Endometrial microvascular endothelial cells (primary cell): ENCODE results near the gene DYNC1H1. TPM values are rescaled to one million over a fixed set of nuclear protein-coding genes. Genes with fewer than 3 reads are reported as not detected.

Experiments used
- in situ Hi-C: cut with HindIII; loops from 2 replicates; pipeline ENCODE4 v1.10.0; 2017; ENCODE audit warnings: low sequenced_read_pairs, low pct_unique_long_range_greater_than_20kb; ENCODE audit errors: inconsistent ontology term
- total RNA-seq: library from RNA; depleted of rRNA; stranded (reverse); fragments of >200 nt; gene quantifications from one replicate; pipeline ENCODE4 v1.2.3, GENCODE V29; 2015; ENCODE audit errors: inconsistent ontology term

DYNC1H1 gene
- total RNA-seq, 1 donor from 2014 or later, result 435 TPM

DNA sequence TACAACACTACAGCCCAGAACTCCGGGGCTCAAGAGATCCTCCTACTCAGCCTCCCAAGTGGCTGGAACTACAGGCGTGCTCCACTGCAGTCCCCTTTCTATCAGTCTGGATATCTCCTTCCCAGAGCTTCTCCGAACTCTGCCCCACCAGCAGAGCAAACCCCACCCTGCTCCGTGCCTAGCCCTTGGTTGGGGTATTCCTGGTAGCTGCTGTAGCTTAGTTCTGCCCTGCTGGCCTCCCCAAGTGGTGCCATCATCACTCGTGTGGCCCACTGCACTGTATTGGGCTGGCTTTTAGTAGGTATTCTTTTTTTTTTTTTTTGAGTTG, 113.0 kb downstream of the DYNC1H1 start:
- in situ Hi-C loops, result loop anchor here (25.0 kb wide), 1 partner anchor 235 kb away; the partner anchor contains the start of genes MOK and ZNF839

DNA sequence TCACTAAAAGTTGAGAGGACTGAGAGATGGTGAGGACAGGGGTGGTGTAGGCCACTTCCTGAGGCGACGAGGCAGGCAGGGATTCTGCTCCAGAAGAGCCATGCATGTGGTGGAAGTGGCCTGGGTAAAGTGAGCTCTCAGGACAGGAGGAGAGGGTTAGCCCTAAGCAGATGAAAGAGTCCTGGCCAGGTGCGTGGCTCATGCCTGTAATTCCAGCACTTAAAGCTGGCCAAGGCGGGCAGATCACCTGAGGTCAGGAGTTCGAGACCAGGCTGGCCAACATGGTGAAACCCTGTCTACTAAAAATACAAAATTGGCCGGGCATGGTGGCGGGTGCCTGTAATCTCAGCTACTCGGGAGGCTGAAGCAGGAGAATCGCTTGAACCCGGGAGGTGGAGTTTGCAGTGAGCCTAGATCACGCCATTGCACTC, 114.0 kb downstream of the DYNC1H1 start:
- in situ Hi-C loops, result loop anchor here (25.0 kb wide), 1 partner anchor 234 kb away; the partner anchor contains the start of genes MOK and ZNF839

DNA sequence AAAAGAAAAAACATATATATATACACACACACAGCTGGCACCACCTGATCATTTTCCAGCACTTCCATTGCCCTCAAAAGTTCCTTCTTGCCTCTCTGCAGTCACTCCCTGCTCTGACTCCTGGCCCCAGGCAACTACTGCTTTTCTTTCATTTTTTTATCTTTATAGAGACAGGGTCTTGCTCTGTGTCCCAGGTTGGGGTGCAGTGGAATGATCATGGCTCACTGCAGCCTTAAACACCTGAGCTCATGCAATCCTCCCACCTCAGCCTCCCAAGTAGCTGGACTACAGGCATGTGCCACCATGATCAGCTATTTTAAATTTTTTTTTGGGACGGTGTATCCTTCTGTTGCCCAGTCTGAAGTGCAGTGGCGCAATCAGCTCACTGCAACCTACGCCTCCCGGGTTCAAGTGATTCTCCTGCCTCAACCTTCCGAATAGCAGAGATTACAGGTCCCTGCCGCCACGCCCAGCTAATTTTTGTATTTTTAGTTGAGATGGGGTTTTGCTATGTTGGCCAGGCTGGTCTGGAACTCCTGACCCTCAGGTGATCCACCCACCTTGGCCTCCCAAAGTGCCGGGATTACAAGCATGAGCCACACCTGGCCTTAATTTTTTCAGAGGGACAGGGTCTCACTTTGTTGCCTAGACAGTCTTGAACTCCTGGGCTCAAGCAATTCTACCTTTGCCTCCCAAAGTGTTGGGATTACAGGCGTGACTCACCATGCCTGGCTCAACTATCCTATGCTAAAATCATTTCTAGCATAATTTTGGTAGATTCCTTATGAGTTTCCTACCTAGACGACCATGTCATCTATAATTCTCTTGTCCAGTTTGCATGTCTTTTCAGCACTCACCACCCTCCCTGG, 114.7 kb downstream of the DYNC1H1 start:
- in situ Hi-C loops, result loop anchor here (25.0 kb wide), 1 partner anchor 233 kb away; the partner anchor contains the start of genes MOK and ZNF839

DNA sequence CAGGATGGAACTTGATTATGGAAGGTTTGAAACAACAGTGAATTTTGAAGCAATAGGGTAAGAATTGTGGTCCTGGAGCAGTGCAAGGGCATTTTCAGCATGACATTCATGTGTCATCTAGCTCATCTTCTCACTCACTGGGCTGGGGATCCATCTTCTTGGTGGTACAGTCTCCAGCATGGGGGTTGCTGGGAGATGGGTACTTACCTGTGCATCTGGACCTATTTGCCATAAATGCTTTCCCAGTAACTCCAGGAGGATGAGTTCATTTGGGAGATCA, 115.3 kb downstream of the DYNC1H1 start:
- in situ Hi-C loops, result loop anchor here (25.0 kb wide), 1 partner anchor 233 kb away; the partner anchor contains the start of genes MOK and ZNF839

DNA sequence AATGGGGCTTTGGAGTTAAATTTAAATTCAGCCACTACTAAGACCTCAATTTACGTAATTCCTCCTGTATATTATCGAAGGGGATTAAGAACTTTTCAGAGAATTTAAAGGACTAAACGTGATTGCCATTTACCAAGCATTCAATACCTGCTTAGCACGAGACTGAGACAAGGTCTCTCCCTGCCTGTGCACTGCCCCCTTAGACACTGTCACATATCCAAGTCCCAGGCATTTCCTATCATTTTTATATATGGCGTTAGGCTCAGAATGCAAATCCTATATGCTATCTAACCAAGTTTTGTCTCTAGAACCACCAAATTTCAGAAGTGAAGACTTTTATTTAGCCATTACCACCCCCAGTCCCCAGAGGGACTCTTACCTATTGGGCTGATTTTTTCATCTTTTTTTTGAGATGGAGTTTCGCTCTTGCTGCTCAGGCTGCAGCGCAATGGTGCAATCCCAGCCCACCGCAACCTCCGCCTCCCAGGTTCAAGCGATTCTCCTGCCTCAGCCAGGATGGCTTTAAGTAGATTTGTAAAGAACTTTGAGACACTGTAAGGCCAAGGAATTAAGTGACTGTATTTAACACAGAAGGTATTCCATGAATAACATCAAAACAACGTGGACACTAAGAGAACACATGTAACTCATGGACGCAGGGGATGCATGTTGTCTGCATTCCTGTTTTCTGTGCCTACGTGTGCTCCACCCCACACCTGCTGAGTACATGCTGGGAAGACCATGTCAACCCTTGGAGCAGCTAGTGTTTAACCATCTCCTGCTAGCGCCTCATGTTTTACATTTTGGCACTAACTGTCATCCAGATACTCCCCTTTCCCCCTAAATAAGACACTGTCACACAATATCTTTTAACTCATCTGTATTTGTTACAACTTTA, 116.1 kb downstream of the DYNC1H1 start:
- in situ Hi-C loops, result loop anchor here (25.0 kb wide), 1 partner anchor 232 kb away; the partner anchor contains the start of genes MOK and ZNF839

DNA sequence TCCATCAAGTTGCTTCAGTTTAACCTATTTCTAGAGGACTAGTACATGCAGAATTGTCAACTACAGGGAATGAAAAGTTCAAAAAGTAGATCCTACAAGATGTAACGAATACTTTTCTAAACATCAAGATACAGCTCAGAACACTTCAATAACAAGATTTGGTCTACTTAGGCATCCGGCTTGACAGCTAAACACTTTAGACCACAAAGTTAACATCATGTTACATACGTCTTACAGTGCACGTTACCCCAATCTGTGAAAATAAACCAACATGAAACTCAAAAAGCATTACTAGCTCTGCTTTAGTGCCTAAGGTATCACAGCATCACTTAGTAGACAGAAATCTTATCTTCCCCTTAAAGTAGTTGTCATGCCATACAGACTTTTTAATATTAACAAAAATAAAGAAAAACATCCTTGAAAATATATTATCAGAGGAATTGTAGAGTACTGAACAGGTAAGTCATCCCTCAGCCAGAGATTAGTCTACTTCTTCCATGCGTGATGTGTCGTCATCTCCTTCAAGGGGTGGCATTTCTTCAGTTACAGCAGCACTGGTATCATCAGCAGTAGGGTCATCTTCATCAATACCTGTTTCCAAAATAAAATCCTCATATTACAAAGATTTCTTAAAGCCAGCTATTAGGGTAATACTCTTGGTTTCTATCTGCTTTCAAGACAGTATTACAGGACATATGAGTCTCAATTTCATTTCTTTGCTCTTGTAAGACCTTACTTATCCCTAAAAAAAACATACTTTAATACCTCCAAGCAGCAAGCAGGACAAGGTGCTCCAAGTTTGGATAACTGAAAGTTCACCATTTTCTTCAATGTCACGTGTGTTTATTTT, 117.1 kb downstream of the DYNC1H1 start:
- in situ Hi-C loops, result loop anchor here (25.0 kb wide), 1 partner anchor 231 kb away; the partner anchor contains the start of genes MOK and ZNF839

DNA sequence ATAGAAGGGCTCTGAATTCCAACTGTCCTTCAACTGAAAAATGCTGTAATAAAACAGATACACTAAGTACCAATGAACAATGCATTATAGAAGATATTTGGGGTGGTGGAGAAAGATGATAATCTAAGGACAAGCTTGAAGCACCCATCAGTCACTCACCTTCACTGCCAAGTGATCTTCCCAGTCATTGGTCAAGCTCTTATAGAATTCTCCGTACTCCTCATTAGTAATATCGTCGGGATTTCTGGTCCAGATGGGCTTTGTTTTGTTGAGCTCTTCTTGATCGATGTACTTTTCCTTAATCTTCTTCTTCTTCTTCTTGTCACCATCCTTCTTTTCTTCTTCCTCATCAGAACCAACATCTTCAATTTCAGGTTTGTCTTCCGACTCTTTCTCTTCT, 120.1 kb downstream of the DYNC1H1 start:
- in situ Hi-C loops, result loop anchor here (25.0 kb wide), 1 partner anchor 228 kb away; the partner anchor contains the start of genes MOK and ZNF839

DNA sequence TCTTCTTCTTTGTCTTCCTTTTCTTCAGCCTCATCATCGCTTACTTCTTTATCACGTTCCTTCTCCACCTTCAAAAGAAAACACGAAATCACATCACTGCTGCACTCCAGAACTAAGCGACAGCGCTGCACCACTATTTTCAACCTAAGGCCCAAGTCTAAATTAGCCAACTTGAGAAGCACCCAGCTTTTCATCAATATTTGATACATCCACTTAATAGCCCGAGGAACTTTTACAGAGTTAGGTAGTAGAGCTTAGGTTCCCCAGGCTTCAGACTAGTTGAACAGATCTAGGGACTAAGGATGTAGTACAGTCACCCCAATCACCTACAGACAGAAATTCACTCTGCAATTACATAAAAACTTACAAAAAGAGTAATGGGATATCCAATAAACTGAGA, 120.6 kb downstream of the DYNC1H1 start:
- in situ Hi-C loops, result loop anchor here (25.0 kb wide), 1 partner anchor 227 kb away; the partner anchor contains the start of genes MOK and ZNF839

DNA sequence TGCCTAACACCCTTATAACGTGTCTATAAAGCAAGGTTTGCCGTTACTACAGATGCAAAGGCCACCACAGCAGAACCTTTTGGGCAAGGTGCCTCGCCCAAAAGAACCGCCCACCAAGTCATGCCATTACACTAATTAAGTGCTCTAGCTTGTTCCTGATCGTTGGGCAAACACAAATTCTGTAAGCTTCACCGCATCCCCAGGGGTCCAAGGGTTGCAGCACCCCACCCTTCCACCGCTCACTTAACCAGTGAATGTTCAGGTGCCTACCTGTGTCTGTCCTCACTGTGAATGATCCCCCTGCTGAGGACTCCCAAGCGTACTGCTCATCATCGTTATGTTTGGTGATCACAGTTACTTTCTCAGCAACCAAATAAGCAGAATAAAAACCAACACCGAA, 121.1 kb downstream of the DYNC1H1 start:
- in situ Hi-C loops, result loop anchor here (25.0 kb wide), 1 partner anchor 227 kb away; the partner anchor contains the start of genes MOK and ZNF839

DNA sequence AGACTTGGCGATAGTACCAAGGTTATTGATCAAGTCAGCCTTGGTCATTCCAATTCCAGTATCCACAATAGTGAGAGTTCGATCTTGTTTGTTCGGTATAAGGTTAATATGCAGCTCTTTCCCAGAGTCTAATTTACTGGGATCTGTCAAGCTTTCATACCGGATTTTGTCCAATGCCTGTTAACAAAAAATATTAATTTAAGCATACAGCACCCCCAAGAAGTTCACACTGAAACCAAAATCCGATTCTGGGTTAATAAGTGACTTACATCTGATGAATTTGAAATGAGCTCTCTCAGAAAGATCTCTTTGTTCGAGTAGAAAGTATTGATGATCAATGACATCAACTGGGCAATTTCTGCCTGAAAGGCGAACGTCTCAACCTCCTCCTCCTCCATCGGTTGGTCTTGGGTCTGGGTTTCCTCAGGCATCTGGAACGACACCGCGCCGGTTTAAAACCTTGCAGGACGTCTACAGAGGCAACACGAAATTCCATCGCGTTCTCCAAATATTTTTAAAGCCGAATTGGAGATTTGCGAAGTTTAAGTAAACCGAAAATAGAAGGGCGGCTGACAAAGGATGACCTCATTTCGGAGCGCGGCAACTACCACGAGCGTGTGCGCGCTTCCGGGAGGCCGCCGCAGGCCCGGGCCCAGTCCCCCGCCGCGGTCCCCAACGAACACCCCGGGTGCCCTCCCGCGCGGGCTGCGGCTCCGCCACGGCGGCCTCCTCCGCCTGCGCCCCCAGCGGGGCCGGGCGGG, 121.8 kb downstream of the DYNC1H1 start:
- in situ Hi-C loops, result loop anchor here (25.0 kb wide), 1 partner anchor 226 kb away; the partner anchor contains the start of genes MOK and ZNF839

DNA sequence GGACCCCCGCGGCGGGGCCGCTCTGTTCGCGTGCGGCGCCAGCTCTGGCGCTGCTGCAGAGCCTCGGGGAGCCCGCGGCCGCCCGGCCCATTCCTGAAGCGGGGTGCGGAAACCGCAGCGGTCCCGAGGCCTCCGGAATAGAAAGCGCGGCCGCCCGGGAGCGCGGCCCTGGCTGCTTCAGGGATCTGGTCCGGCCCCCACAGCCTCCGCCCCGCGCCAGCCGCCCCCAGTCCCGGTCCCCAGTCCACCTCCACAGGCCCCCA, 122.3 kb downstream of the DYNC1H1 start:
- in situ Hi-C loops, result loop anchor here (25.0 kb wide), 1 partner anchor 226 kb away; the partner anchor contains the start of genes MOK and ZNF839

DNA sequence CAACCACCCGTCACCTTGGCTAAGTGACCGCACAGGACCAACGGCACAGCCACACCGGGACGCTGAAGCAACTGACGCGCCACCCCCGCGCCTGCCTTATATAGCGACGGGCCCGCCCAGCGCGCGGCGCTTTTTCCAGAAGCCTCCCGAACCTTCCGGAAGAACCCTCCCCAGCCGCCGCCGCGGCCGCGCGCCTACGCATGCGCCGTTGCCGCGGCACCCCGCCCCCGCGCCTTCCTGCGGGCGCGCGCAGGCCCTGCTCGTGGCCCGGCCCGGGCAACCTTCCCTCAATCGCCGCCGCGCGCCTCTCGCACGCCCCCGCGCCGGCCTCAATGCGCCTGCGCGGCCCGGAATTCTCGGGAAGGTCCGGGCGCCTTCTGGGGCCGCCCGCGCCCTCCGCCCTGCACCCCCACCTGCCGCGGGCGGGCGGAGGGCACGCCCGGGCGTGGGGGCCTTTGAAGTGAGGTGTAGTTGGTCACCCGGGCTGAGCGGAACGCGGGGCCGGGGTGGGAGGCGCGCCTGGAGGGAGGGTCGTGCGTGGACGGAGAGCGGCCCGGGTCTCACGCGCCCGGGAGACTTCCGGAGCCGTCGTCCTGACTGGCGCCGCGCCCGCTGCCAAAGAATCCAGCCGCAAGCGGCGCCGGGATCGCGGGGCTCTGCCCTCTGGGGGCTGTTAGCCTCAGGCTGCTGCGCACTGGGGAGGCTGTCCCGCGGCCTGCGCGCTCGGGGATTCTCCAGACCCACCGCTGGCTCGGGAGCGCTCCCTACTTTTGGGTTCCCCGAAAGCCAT, 122.8 kb downstream of the DYNC1H1 start, which contains the start of gene HSP90AA1:
Gene HSP90AA1 (minus strand): TSS at position 73 of the 790 bp plus-strand sequence. CDS start 666 bp downstream, outside the sequence.
- in situ Hi-C loops, result loop anchor here (25.0 kb wide), 1 partner anchor 225 kb away; the partner anchor contains the start of genes MOK and ZNF839

DNA sequence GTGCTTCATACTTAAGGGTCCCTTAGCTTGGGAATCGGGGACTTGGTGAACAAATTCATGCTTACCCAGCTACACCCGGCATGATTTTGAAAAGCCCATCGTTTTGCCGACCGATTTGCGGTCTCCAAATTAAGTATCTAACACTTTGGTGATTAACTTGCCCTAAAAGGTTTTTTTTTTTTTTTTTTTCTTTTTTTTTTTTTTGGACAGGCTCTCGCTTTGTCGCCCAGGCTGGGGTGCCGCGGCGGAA, 123.3 kb downstream of the DYNC1H1 start:
- in situ Hi-C loops, result loop anchor here (25.0 kb wide), 1 partner anchor 225 kb away; the partner anchor contains the start of genes MOK and ZNF839

DNA sequence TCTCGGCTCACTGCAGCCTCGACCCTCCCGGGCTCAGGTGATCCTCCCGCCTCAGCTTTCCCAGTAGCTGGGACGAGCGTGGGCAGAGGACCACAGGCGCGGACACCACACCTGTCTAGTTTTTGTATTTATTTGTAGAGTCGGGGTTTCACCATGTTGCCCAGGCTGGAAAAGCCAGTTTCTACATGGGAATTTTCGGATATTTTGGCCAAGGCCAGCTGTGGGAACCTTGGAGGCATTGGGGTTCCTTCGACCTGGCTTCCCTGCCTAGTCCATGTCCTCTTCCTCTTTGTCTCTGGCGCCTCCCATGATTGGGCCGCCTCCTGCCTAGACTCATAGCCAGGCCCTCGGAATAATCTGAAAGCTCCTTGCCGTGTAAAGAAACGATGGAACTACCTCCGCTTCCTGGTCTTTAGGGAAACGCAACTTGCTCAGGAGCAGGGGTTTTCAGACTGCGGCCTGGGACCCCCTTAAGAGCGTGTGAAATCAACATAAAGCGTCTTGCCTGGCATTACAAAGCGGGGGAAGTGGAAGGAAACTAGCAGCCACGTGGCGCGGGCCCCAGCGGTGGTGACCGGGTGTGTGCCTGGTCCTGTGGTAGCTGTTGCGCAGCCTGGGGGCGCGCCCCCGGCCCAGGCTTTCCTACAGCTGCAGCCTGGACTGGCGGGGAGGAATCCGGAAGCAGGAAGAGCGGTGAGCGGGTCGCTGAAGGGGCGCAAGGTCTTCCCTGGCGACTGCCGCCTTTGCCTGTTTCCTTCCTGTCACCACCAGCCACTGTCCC, 123.8 kb downstream of the DYNC1H1 start:
- in situ Hi-C loops, result loop anchor here (25.0 kb wide), 1 partner anchor 224 kb away; the partner anchor contains the start of genes MOK and ZNF839

DNA sequence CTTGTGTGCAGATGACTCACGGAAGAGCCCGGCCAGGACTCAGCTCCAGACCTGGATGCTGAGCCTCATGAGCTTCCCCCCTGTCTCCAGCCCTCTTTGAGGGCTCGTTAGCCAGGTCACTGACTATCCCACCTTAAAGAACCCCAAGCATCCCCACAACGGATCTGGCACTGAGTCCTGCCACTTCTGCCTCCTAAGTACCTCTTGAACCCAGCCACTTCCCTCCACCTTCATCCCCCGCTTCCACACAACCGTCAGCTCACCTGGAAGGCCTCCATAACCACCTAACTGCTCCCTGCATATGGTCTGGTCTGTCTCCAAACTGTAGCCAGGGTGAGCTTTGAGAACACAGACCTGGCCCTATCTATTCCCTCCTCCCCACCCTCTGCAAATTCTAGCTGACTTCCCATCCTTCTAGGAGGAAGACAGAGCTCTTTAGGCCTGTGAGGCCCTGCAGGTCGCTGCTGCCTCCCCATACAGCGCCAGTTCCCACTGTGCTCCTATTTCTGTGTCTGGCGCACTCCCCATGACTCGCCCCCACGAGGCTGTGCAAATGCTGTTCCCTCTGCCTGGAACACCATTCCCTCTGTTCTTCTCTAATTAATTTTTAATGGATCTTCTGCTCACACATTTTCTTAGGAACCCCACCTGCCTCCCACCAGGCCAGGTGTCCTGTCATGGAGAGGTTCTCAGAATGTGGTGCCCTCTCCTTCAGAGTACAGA, 125.4 kb downstream of the DYNC1H1 start:
- in situ Hi-C loops, result loop anchor here (10.0 to 25.0 kb wide), 2 partner anchors 115 to 223 kb away; partner anchors contain the start of genes MOK and ZNF839
